ENCODE results near the gene STMN3.

The STMN3 gene

GRCh38 chr20:63657937-63658748, 4.9 kb upstream of the STMN3 start, which contains the start of gene RTEL1:
Gene RTEL1 (plus strand): TSS chr20:63658312. CDS start chr20:63659403, 1,091 bp downstream.
- DNase-seq (ENCODE audit: low read depth in 1 of 2, low spot score in 1 of 2) = peak; percentile 83 to 90
- H3K4me3 ChIP-seq (replicated peaks; ENCODE audit: insufficient read depth, low read length) = peak within 1 kb of the TSS; percentile 91
- TF ChIP-seq, protein P1, sequence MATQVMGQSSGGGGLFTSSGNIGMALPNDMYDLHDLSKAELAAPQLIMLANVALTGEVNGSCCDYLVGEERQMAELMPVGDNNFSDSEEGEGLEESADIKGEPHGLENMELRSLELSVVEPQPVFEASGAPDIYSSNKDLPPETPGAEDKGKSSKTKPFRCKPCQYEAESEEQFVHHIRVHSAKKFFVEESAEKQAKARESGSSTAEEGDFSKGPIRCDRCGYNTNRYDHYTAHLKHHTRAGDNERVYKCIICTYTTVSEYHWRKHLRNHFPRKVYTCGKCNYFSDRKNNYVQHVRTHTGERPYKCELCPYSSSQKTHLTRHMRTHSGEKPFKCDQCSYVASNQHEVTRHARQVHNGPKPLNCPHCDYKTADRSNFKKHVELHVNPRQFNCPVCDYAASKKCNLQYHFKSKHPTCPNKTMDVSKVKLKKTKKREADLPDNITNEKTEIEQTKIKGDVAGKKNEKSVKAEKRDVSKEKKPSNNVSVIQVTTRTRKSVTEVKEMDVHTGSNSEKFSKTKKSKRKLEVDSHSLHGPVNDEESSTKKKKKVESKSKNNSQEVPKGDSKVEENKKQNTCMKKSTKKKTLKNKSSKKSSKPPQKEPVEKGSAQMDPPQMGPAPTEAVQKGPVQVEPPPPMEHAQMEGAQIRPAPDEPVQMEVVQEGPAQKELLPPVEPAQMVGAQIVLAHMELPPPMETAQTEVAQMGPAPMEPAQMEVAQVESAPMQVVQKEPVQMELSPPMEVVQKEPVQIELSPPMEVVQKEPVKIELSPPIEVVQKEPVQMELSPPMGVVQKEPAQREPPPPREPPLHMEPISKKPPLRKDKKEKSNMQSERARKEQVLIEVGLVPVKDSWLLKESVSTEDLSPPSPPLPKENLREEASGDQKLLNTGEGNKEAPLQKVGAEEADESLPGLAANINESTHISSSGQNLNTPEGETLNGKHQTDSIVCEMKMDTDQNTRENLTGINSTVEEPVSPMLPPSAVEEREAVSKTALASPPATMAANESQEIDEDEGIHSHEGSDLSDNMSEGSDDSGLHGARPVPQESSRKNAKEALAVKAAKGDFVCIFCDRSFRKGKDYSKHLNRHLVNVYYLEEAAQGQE (IDR thresholded peaks at IDR 0.05; ENCODE audit: insufficient replicate concordance, low read depth) = peak; percentile 68
- TF ChIP-seq CTCF (IDR thresholded peaks at IDR 0.05; ENCODE audit: insufficient read depth, low read length) (no peak), GABPA (IDR thresholded peaks at IDR 0.05; ENCODE audit: low read depth) (peak; percentile 100), POLR2AphosphoS5 (IDR thresholded peaks at IDR 0.05; ENCODE audit: low read depth) (peak; percentile 59; the same call in 1 of the 2 replicates), SPI1 (IDR thresholded peaks at IDR 0.05; ENCODE audit: borderline replicate concordance, low read depth) (no peak; the same call in 1 of the 2 replicates)
- H3K27me3 ChIP-seq (ENCODE audit: insufficient read depth, poor library complexity, severe bottlenecking) = no peaks in the 10 kb centered on the region
- H3K27ac ChIP-seq (replicated peaks) = peak within 1 kb of the TSS; percentile 86

DNA sequence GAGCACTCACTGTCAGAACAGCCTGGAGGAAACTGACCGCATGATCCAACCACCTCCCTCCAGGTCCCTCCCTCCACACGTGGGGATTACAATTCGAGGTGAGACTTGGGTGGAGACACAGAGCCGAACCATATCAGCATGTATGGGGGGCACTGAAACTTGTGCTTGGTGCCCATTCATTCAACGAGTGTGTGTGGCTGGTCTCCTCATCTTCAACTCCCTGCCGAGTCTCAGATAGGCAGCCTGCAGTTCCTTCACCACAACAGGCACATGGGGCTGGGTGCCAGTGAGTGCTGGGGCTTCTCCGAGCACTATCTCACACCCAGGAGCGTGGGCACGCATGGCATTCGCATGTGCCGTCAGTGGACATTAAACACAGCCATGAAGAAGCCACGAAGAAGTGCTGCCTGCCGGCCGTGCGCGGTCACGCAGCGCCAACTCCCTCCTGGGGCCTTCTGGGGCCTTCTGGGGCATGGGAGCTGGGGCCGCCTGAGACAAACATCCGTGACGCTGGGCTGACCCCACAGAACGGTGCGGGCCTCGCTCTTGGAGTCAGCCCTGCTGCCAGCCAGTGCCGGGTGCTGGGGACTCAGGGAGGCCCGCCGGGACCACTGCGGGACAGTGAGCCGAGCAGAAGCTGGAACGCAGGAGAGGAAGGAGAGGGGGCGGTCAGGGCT, 4.2 kb upstream of the STMN3 start:
- TF ChIP-seq POLR2AphosphoS5 (IDR thresholded peaks at IDR 0.05; ENCODE audit: low read depth) (no peak), CTCF (IDR thresholded peaks at IDR 0.05; ENCODE audit: insufficient read depth, low read length) (no peak), SPI1 (IDR thresholded peaks at IDR 0.05; ENCODE audit: borderline replicate concordance, low read depth) (no peak), GABPA (IDR thresholded peaks at IDR 0.05; ENCODE audit: low read depth) (no peak)
- TF ChIP-seq, protein P1 (IDR thresholded peaks at IDR 0.05; ENCODE audit: insufficient replicate concordance, low read depth) = no peak
- peak overlapping the region; percentile 86 for H3K27ac ChIP-seq (replicated peaks)
- H3K27me3 ChIP-seq (ENCODE audit: insufficient read depth, poor library complexity, severe bottlenecking) = peaks cover 3% of the 10 kb centered on the region
- no peak for DNase-seq (ENCODE audit: low read depth in 1 of 2, low spot score in 1 of 2)
- peak overlapping the region; percentile 91; the same call in 1 of the 2 replicates for H3K4me3 ChIP-seq (replicated peaks; ENCODE audit: insufficient read depth, low read length)

DNA sequence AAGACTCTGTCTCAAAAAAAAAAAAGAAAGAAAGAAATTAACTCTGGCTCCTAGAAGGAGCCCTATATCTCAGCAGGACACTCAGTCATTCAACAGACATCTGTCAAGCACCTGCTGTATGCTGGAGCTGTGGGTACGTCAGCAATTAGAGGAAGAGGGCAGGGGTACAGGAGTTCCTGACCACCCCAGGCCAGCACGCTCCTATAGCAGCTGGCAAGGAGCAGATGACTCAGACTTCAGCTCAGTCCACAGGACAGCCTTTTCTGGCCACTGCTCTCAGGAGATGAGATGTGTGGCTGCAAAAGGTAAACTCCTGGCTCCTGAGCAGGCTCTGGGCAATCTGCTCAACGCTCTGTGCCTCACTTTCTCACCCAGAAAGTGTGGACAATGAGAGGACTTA, 3.2 kb upstream of the STMN3 start:
- Histone ChIP-seq H3K27ac (replicated peaks) (no peak overlapping the region), H3K4me3 (replicated peaks; ENCODE audit: insufficient read depth, low read length) (no peak overlapping the region), H3K27me3 (ENCODE audit: insufficient read depth, poor library complexity, severe bottlenecking) (peaks cover 8% of the 10 kb centered on the region)
- TF ChIP-seq, protein P1 (IDR thresholded peaks at IDR 0.05; ENCODE audit: insufficient replicate concordance, low read depth) = no peak
- no peak for TF ChIP-seq POLR2AphosphoS5 (IDR thresholded peaks at IDR 0.05; ENCODE audit: low read depth)
- no peak for TF ChIP-seq SPI1 (IDR thresholded peaks at IDR 0.05; ENCODE audit: borderline replicate concordance, low read depth)
- TF ChIP-seq CTCF (IDR thresholded peaks at IDR 0.05; ENCODE audit: insufficient read depth, low read length) = no peak
- TF ChIP-seq GABPA (IDR thresholded peaks at IDR 0.05; ENCODE audit: low read depth) = no peak
- no peak for DNase-seq (ENCODE audit: low read depth in 1 of 2, low spot score in 1 of 2)
